Keratinocyte (primary cell): ENCODE measurements around the gene STX10. TPM values are rescaled to one million over a fixed set of nuclear protein-coding genes. Genes with fewer than 3 reads are reported as not detected.

ENCODE experiments used
- DNase-seq: peaks from one replicate; pipeline ENCODE4 v3.0.0-alpha.2; 2011; ENCODE audit warnings: low read depth, missing footprints, low spot score
- FAIRE-seq: peaks from 2 replicates; lab custom pipeline; 2011; peaks lifted over from hg19 to GRCh38; lab: Jason Lieb, UNC
- H2AFZ ChIP-seq: 2 replicates; pipeline ENCODE4 v1.6.0; 2012; ENCODE audit warnings: low read length, control low read depth, inconsistent platforms; ENCODE audit not compliant: control insufficient read depth
- H3K27ac ChIP-seq: 2 replicates; pipeline ENCODE4 v1.5.1; 2011; ENCODE audit warnings: low read length; ENCODE audit not compliant: control insufficient read depth, insufficient read depth
- H3K27me3 ChIP-seq: 3 replicates; pipeline ENCODE4 v1.6.0; 2011; ENCODE audit warnings: low read length; ENCODE audit not compliant: control insufficient read depth, insufficient read depth; ENCODE audit errors: extremely low read depth
- H3K36me3 ChIP-seq, 2 experiments: 2 replicates in 1 of 2; 3 replicates in 1 of 2; pipeline ENCODE4 v1.5.1; 2011; ENCODE audit warnings: low read length in 2 of 2, mild to moderate bottlenecking in 1 of 2; ENCODE audit not compliant: control insufficient read depth in 2 of 2, insufficient read depth in 2 of 2; ENCODE audit errors: extremely low read depth in 1 of 2
- H3K4me1 ChIP-seq: 3 replicates; pipeline ENCODE4 v1.5.1; 2011; ENCODE audit warnings: low read length; ENCODE audit not compliant: control insufficient read depth, insufficient read depth; ENCODE audit errors: extremely low read depth
- H3K4me2 ChIP-seq: 3 replicates; pipeline ENCODE4 v1.6.0; 2011; ENCODE audit warnings: low read depth, low read length; ENCODE audit not compliant: control insufficient read depth, insufficient read depth; ENCODE audit errors: extremely low read depth
- H3K4me3 ChIP-seq, 3 experiments: fragments of 200-600 bp in 1 of 3; sonication (generic) in 1 of 3; 2 replicates in 2 of 3; 3 replicates in 1 of 3; pipeline ENCODE4 v1.5.1; 2011 to 2016; ENCODE audit warnings: low read length in 3 of 3, mild to moderate bottlenecking in 3 of 3, control low read depth in 2 of 3, inconsistent platforms in 1 of 3, low read depth in 1 of 3, mixed read lengths in 1 of 3, mixed run types in 1 of 3, moderate library complexity in 1 of 3; ENCODE audit not compliant: control insufficient read depth in 2 of 3, insufficient read depth in 2 of 3; ENCODE audit errors: extremely low read depth in 1 of 3
- H3K79me2 ChIP-seq: 2 replicates; pipeline ENCODE4 v1.6.0; 2012; ENCODE audit warnings: low read length; ENCODE audit not compliant: control insufficient read depth, insufficient read depth
- H3K9ac ChIP-seq: 3 replicates; pipeline ENCODE4 v1.6.0; 2011; ENCODE audit warnings: low read length; ENCODE audit not compliant: control insufficient read depth, insufficient read depth; ENCODE audit errors: extremely low read depth
- H3K9me1 ChIP-seq: 3 replicates; pipeline ENCODE4 v1.6.0; 2011; ENCODE audit warnings: low read length; ENCODE audit not compliant: control insufficient read depth, insufficient read depth; ENCODE audit errors: extremely low read depth
- H3K9me3 ChIP-seq: 2 replicates; pipeline ENCODE4 v1.5.1; 2012; ENCODE audit warnings: low read depth, low read length; ENCODE audit not compliant: control insufficient read depth
- H4K20me1 ChIP-seq: 3 replicates; pipeline ENCODE4 v1.6.0; 2011; ENCODE audit warnings: low read length; ENCODE audit not compliant: control insufficient read depth, insufficient read depth; ENCODE audit errors: extremely low read depth
- CTCF ChIP-seq, 3 experiments: IDR thresholded peaks in 1 of 3; conservative IDR thresholded peaks in 1 of 3; optimal IDR thresholded peaks in 1 of 3; 2 replicates in 2 of 3; 3 replicates in 1 of 3; pipeline versions ENCODE3 to v1.5.1; 2011; ENCODE audit warnings: low read length in 3 of 3, mild to moderate bottlenecking in 3 of 3, moderate library complexity in 2 of 3, control low read depth in 1 of 3, inconsistent platforms in 1 of 3; ENCODE audit not compliant: insufficient read depth in 2 of 3; ENCODE audit errors: extremely low read depth in 1 of 3
- EZH2 ChIP-seq: IDR thresholded peaks from one replicate; pipeline ENCODE4 v1.6.1; 2012; ENCODE audit warnings: inconsistent platforms, mild to moderate bottlenecking, low read length, moderate library complexity
- dilution Hi-C: fragments of 300-500 bp; cut with MboI; formaldehyde crosslinking; loops from one replicate; pipeline ENCODE4 v1.7.0; 2020; ENCODE audit warnings: low sequenced_read_pairs; ENCODE audit not compliant: extremely low pct_ligation_motif_present
- polyA plus RNA-seq, 5 experiments: library from polyadenylated mRNA; depleted of rRNA in 3 of 5; stranded (reverse) in 3 of 5; stranded (forward) in 1 of 5; unstranded in 1 of 5; fragments of >200 nt; gene quantifications; 1 replicate in 1 of 5; 2 replicates in 3 of 5; 3 replicates in 1 of 5; pipeline versions ENCODE4 v1.2.1 to v1.2.3, GENCODE V29; 2011 to 2012; ENCODE audit warnings: missing spikeins in 2 of 5, low read depth in 1 of 5, low replicate concordance in 1 of 5

The STX10 gene
- polyA plus RNA-seq, 1 donor (not counting 4 experiments of a cell fraction or from before 2014, with no cell fraction given): 65.2 TPM

GRCh38 chr19:13104848-13105711, 45.1 kb downstream of the STX10 start:
- Histone ChIP-seq H3K9me3 (no peaks in the 10 kb centered on the region), H3K4me2 (no peak overlapping the region), H3K4me1 (peaks cover 5% of the 10 kb centered on the region), H4K20me1 (no peaks in the 10 kb centered on the region), H3K27ac (no peak overlapping the region), H2AFZ (no peak overlapping the region), H3K4me3 (no peak overlapping the region), H3K36me3 (peaks cover 6 to 15% of the 10 kb centered on the region in 2 experiments), H3K9me1 (no peaks in the 10 kb centered on the region), H3K9ac (no peak overlapping the region), H3K79me2 (no peaks in the 10 kb centered on the region), H3K27me3 (no peaks in the 10 kb centered on the region)
- dilution Hi-C loops: no loop called here
- DNase-seq: no peak
- FAIRE-seq: no peak
- TF ChIP-seq CTCF (optimal IDR thresholded peaks at IDR 0.05 in 1 of 3, IDR thresholded peaks at IDR 0.05 in 1 of 3, conservative IDR thresholded peaks at IDR 0.05 in 1 of 3; ENCODE audit: extremely low read depth in 1 of 3, insufficient read depth in 2 of 3, low read length in 3 of 3) (no peak), EZH2 (no peak)

- H3K79me2 ChIP-seq: no peaks in the 10 kb centered on the region
- H3K36me3 ChIP-seq: peaks cover 3 to 12% of the 10 kb centered on the region in 2 experiments
- H4K20me1 ChIP-seq: no peaks in the 10 kb centered on the region
- H3K9ac ChIP-seq: no peak overlapping the region
- no peak overlapping the region for H2AFZ ChIP-seq
- no peak overlapping the region for H3K4me2 ChIP-seq
- no peaks in the 10 kb centered on the region for H3K27me3 ChIP-seq
- dilution Hi-C loops: no loop called here
- H3K9me3 ChIP-seq: no peaks in the 10 kb centered on the region
- H3K4me3 ChIP-seq: no peak overlapping the region
- DNase-seq (no peak), FAIRE-seq (no peak)
- H3K4me1 ChIP-seq: peaks cover 5% of the 10 kb centered on the region
- no peak overlapping the region for H3K27ac ChIP-seq
- no peaks in the 10 kb centered on the region for H3K9me1 ChIP-seq
- TF ChIP-seq CTCF (optimal IDR thresholded peaks at IDR 0.05 in 1 of 3, IDR thresholded peaks at IDR 0.05 in 1 of 3, conservative IDR thresholded peaks at IDR 0.05 in 1 of 3; ENCODE audit: extremely low read depth in 1 of 3, insufficient read depth in 2 of 3, low read length in 3 of 3) (peak; percentile 26 to 70 (median 58)), EZH2 (no peak)
Observed at GRCh38 chr19:13104360-13104847, 45.8 kb downstream of the STX10 start.
